NB4 (cell line): ENCODE data around the gene COTL1.

ENCODE experiments used
- DNase-seq: peaks from one replicate; pipeline ENCODE4 v3.0.0; 2010; ENCODE audit warnings: low read depth
- H3K4me3 ChIP-seq: one replicate; pipeline ENCODE4 v1.5.1; 2011; ENCODE audit warnings: mild to moderate bottlenecking, low read depth, low read length, moderate library complexity
- CTCF ChIP-seq: IDR thresholded peaks from one replicate; pipeline ENCODE4 v1.5.1; 2012; ENCODE audit warnings: low read depth, low read length
- MAX ChIP-seq: IDR thresholded peaks from 2 replicates; pipeline ENCODE4 v1.6.1; 2011; ENCODE audit warnings: low read depth, low read length
- MYC ChIP-seq: IDR thresholded peaks from 2 replicates; pipeline ENCODE4 v1.6.1; 2011; ENCODE audit warnings: low read depth, low read length
- POLR2A ChIP-seq: IDR thresholded peaks from 2 replicates; pipeline ENCODE4 v1.6.1; 2011; ENCODE audit warnings: mild to moderate bottlenecking; ENCODE audit not compliant: insufficient read length; ENCODE audit errors: extremely low read depth

Gene COTL1

DNA sequence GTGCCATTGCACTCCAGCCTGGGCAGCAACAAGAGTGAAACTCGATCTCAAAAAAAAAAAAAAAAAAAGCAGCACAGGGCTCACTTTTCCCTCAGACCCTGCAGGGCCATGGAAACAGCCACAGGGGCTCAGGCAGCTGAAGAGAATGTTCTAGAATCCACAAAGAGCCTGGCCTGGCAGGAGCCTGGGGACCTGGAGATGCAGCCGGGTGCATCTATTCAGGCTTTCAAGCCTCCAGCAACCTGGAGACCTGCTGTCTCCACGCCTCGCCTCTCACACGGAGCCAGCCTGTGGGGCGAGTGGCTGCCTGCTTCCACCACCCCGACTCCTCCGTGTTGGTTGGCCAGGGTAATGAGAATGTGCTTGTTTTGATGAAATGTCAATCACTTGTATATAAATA, 69.4 kb downstream of the COTL1 start:
- DNase-seq, result no peak
- no peak overlapping the region for H3K4me3 ChIP-seq
- TF ChIP-seq MAX (no peak), POLR2A (no peak), CTCF (no peak), MYC (no peak)

DNA sequence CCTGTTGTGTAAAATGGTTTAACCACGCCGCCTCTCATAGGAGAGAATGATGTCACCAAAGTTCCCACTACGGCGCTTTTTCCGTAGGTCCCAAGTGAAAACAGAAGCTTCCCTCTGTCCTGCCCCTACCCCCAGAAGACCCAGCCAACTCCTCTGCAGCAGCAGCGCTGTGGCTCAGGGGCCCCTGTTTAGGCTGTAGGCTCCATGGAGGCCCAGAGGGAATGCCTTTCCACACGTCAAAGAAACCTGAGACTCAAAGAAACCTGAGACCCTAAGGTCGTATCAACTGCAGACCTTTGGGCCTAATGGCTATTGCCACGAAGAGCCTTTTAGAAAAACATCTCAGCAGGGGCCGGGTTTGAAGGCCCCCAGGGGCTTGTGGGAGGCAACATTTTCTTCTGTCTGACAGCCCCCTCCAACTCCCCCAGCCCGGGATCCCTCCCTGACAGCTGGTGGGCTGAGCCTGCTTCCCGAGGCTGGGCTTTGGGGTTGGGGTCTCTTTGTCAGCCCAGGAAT, 70.3 kb downstream of the COTL1 start:
- TF ChIP-seq POLR2A, result no peak
- no peak for TF ChIP-seq MYC
- H3K4me3 ChIP-seq, result no peak overlapping the region
- DNase-seq, result peak; percentile 29

GRCh38 chr16:84546669-84547545, 71.0 kb downstream of the COTL1 start:
- no peak overlapping the region for H3K4me3 ChIP-seq
- no peak for DNase-seq
- TF ChIP-seq CTCF (no peak), POLR2A (no peak), MAX (no peak), MYC (no peak)

- no peak for DNase-seq
- no peak for TF ChIP-seq MAX
- TF ChIP-seq MYC, result no peak
- TF ChIP-seq CTCF, result no peak
- TF ChIP-seq POLR2A, result no peak
- no peak overlapping the region for H3K4me3 ChIP-seq
Measured at GRCh38 chr16:84545114-84545737, 72.7 kb downstream of the COTL1 start.

DNA sequence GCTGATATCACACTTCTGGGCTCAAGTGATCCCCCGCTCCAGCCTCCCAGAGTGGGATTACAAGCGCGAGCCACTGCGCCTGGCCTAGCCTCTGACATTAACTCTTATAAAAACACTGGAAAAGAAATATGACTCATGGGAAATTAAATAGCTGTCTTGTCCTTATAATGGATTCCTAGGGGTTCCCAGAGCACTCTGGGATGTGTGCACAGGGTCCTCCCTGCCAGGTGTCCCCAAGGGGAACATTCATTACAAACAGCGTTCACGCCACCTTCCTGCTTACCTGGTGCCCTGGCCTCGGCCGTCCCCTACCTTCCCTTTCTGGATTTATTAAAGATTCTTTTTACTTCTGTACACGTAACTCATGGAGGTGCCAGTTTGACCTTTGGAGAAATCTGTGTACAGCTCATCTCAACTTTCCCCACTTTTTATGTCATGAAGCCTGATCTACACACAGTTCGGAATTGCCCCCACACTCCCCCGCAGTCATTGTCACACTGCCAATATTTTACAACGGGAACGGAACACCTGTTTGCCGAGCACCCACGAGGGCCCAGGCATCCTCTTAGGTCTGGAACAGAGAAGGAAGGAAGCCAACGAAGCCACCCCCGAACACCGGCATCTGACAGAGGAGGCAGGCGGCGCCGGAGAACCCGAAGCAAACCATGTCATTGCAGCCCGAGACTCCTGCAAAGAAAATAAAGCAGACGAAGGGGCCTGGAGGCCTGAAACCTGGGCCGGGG, 73.7 kb downstream of the COTL1 start:
- no peak for DNase-seq
- TF ChIP-seq MAX, result no peak
- no peak for TF ChIP-seq MYC
- no peak for TF ChIP-seq CTCF
- TF ChIP-seq POLR2A, result no peak
- H3K4me3 ChIP-seq, result no peak overlapping the region

GRCh38 chr16:84543253-84543652, 74.6 kb downstream of the COTL1 start:
- no peak for DNase-seq
- H3K4me3 ChIP-seq, result no peak overlapping the region
- TF ChIP-seq MYC (no peak), CTCF (no peak), MAX (no peak), POLR2A (no peak)
